GM21786 (cell line): Measurements from ENCODE around the gene SSBP3.
"Not testable (repeated sequence)": the region's sequence is repeated elsewhere in the genome, so short reads cannot be mapped to it uniquely, and the experiment has no call there.

Experiments
- ATAC-seq: cut with Tn5 transposase; IDR thresholded peaks from one replicate; pipeline ENCODE4 v1.9.1; 2021; ENCODE audit not compliant: unreplicated experiment

The SSBP3 gene

DNA sequence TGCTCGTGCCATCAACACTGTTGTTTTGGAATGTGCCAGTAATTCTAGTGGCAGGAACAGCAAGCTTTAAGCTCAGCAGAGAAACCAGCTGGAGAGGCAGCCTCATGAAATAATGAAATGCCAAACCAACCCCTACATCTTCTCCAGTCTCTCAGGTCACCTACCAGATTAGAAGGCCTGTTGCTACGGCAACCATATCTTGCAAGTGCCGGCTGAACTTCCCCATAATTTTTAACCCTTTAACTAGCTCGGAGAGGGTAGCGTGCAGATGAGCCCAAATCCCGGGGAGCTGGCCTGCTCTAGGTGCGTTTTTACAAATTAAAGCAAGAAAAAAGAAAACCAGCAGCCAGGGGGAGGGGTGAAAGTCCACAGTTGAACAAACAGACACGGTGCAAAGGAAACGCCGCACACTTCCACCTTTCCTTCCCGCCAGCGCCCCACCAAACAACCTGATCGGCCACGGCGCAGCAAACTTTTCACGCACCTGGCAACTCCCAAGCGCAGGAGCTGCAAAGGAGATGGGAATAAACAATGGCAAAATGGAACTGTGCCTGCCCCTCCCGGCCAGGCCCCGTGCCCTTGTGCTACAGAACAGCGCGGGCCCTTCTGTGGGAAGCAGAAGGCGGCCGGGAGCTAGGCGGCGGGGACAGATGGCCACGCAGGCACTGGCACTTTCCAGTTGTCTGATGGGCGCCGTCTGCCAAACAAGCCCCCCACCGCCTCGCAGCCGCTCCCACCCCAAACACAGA is 50.1 kb downstream of the SSBP3 start:
- no peak for ATAC-seq

DNA sequence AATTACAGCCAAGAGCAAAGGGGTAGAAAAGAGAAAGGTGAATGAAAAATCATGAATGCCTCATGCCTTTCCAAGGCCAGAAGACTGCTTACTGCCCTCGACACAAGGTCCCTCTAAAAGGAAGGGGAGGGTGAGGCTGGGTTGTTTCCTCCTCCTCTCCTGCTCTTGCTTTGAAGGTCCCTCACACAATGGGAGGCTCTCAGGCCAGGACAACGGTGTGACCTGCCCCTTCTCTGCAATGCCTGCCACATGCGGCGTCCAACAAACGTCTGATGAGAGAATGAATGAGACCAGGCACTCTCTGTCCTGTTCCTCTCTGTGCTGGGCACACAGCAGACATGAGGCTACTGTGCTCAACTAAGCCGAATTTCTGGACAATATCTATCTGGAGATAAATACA is 51.3 kb downstream of the SSBP3 start:
- no peak for ATAC-seq

DNA sequence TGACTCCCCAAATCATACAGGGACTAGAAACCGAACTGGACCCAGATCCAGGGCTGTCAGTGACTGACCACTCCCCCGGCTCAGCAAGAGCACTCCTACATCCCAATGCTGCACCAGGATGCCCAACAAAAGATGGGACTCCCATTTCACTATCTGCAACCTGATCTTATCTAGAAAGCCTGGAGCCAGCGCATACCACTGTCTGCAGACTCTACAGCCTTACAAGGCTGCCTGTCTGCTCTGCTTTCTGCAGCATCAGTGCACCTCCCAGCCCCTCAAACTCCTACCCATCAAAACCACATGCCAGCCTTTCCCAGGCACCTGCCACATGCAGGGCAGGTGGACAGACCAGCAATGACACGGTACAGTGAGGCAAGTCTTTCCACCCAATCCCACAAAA is 52.2 kb downstream of the SSBP3 start:
- no peak for ATAC-seq

DNA sequence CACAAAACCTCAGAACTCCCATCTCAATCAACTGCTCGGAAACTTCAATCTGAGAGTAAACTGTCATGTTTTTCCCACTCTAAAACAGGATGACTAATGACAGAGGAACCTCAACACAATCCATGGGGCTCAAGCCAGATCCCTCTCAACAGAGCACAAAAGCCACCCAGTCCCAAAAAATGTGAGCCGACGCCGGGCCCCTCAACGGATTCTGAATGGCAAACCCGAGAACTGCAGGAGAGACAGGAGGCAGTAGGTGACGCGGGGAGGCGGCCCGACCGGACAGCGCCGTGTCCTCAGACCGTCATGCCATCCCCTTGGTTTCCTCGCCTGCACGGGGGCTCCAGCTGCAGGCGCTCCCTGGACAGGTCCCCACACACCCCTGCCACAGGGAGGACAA is 53.4 kb downstream of the SSBP3 start:
- ATAC-seq, result no peak

DNA sequence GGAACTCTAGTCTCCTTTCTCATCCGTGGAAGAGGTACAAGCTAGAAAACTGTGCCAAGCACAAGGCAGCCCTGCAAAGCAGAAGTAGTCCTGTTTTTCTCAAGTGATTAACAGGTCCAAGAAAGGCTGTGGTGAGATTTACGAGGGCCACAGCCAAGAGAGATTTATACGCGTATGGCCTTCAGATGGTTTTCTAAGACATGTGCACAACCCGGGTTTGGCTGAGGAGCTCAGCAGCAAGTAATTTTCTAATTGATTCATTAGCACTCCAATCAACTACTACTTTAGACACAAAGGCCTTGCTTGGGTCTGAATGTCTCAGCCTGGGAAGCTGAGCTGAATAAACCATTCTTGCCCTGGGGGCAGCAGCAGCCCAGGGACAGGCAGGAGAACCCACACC is 55.8 kb downstream of the SSBP3 start:
- ATAC-seq, result no peak

DNA sequence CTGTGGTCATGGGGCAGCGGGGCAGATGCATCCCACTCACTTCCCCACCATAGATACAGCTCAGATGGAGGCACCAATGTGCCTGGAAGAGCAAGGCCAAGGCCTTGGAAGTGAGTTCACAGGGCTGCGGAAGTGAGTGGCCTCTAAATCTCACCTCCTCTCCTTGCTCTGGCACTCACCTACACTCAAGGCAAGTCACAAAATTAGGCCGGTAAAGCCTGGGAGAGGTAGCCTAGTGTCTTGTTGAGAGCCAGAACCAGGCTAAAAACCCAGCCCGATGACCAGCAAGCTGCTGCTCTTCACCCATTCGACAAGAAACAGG is 57.5 kb downstream of the SSBP3 start:
- no peak for ATAC-seq

DNA sequence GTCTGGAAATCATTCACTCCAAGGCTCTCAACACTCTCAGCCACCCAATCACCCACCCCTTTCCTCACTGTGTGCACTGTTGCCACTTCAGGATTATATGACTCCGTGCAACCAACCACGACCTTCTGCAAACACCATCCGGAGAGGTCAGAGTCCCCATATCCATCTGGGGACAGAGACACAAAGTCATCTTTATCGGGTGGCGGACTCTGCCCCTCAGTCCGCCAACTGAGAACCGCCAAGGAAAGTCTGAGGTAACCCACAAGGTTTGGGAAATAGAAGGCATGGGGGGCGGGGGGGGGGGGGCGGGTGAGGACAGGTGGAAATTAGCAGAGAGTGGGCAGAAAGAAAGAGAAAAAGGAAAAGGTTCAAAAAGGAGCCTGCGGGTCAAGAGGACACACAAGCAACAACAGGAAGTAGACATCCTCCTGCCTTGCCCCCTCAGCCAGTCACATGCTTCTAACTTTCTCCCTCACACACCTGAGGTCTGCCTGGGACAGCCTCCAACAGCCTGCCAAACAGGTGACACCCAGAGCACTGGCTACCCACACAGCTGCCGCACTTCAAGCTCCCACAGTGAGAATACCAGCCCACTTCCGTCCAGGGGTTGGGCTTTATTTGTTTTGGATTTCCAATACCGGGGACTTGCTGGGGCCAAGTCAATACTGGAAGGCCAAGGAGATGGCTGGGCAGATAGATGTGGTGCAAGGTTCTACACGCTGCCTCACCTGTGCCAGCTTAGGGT is 58.1 kb downstream of the SSBP3 start:
- ATAC-seq, result no peak

DNA sequence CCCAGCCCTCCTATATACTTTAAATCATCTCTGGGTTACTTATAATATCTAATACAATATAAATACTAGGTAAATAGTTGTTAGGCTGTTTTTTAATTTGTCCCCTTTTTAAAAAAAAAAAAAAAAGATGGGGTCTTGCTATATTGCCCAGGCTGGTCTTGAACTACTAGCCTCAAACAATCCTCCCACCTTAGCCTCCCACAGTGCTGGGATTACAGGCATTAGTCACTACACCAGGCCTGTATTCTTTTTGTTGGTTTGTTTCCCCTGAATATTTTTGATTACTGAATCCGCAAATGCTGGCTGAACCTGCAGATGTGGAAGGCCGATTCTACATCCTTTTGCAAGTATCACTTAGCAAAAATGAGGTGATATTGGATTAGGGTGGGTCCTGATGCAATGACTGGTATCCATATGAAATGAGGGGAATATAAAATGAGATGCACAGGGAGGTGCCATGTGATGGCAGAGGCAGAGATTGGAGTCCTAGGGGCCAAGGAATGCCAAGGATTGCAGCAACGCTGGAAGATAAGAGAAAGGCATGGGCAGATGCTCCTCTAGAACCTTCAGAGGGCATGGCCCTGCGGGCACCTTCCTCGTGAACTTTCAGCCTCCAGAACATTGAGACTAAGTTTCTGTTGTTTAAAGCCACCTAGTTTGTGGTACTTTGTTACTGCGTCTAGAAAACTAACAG is 58.8 kb downstream of the SSBP3 start:
- no peak for ATAC-seq

DNA sequence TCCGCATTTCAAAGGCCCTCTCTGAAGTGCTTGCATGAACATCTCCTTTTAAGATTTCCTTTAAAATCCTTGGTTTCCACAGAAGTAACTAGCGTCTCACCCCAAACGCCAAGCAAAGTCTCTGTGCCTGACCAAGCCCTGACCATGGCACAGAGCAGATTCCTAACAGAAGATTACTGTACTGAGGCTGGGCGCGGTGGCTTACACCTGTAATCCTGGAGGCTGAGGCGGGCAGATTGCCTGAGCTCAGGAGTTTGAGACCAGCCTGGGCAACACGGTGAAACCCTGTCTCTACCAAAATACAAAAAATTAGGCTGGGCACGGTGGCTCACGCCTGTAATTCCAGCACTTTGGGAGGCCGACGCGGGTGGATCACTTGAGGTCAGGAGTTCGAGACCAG is 60.6 kb downstream of the SSBP3 start:
- ATAC-seq, result not testable (repeated sequence)

DNA sequence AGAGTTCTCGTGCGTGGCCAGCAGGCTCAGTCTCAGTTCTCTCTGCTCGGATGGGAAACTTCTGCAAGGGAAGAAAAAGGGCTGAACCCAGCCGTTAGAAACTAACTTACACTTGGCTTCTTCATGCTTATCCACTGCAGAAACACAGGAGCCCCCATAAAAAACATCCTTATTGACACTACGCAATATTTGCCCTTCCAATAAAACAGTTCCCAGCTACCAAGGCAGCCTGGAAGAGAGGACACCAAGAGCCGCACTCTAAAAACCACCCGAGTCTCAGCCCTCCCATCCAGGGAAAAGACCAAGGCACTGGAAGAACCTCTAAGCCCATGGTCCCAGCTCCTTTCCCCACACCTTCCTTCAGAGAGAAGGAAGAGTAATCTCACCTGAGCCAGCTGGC is 61.1 kb downstream of the SSBP3 start:
- ATAC-seq, result no peak

DNA sequence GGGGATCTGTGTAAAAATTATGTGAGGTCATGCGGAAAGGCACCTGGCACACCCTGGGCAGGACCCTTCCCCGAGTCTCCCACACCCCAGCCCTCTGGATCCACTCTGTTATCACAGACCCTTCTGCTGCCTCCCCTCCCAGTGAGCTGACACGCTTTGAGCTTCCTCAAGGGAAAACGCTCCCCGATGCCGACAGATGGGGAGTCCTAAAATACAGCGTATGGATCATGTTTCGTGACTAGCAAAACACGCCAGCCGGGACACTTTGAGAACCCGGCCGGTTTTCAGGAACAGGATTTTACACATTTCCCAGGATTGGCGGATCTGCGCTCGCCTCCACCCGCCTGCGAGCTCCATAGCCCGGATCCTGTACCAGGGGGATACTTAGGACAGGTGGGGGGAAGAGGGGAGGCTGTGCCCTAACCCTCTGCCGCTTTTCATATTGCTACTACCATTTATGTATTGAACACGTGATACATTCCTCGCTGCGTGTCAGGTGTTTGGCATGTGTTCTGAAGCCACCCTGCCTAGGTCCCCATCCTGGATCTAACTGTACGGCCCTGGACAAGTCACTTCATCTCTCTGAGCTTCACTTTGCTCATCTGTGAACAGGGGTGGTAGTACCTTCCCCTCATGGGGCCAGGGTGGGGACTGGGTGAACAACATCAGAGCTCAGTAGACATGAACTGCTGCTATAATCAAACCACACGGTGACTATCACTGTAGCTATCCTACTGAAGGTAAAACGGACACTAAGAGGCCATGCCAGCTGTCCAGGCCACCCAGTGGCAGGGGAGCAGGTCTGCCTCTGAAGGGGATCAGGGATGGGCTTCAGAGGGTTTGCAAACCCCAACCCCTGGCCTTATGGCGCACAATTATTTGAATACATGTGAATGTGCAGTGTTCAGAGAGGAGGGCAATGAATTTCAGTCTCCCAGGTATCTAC is 63.2 kb downstream of the SSBP3 start:
- no peak for ATAC-seq

DNA sequence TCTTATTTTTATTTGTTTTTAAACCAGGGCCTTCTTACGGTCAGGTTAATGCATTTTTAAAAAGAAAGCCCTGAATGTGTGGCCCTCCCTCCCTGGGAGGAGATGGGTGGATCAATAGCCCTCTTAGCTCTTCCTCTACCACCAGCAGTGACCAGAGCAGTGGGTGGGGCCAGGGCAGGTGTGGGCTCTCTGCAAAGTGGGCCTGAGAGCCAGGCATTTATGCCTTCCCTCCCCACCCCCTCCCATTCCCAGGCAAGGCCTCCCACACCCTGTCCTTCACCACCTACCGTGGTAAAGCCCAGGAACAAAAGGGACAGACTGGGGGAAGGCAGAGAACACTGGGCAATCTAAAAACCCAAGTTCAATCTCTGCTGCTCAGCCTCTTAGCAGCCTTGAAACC is 63.9 kb downstream of the SSBP3 start:
- no peak for ATAC-seq

DNA sequence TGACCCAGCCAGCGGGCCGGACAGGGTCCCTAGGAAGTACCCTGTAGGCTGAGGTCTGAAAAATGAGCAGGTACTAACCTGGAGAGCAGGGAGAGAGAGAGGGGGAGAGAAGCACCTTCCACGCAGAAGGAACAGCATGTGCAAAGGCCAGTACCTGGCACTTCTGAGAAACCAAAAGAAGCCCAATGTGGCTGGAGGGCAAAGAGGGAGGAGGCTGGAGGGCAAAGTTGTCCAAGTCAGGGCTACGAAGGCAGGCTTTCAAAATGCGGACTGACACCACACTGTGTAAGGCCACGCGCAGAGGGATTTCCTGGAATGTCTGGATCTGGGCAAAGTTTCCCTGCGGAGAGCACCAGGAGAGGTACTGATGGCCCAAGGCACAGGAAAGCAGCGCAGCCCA is 64.4 kb downstream of the SSBP3 start:
- no peak for ATAC-seq

DNA sequence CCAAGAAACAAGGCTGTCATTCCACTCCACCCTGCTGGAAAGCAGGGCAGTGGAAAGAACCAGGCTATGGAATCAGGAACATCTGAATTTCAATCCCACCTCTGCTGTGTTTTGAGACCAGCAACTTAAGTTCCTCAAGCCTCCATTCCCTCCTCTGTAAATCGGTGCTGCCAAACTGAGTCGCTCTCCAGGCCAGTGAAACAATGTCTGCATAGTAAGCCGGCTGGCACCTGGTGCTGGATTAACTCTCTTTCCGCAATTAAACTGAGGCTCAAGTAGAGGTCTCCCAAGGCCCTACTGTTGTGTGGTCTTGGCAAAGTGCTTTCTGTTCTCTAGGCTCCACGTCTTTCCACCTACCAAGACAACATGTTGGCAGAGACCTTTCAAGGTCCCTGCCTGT is 65.3 kb downstream of the SSBP3 start:
- ATAC-seq, result no peak

DNA sequence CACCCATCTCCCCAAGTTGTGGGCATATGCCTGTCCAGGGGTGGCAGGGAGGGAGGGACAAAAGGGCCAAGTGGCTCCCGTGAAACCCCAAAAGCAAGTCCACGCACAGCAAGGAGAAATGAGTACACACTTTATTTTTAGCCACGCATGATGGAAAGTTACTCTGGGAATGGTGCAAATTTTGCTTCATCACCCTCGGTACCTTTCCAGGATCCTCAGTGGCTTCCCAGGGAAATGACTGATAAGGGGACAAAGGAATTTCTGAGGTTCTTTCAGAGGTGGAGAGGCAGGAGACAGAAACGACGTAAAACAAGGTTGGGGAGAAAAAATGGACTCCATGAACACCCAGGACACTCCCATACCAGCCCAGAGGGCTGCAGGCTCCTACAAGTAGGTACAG is 65.8 kb downstream of the SSBP3 start:
- no peak for ATAC-seq

DNA sequence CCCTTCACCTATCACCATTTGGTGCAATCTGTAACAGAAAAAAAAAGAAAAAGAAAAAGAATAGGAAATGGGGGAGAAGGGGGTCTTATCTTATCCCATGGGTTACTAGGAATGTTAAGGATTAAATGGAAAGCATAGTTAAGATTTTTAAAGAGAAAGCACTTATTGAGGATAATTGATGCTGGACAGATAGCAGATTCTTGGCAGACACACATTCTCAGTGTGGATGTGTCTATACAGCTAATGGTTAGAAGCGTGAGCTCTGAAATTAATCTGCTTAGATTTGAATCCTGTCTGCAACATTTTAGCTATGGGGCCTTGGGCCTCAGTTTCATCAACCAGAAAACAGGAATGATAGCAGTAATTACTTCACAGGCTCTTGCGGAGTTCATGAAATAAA is 67.1 kb downstream of the SSBP3 start:
- ATAC-seq, result no peak

DNA sequence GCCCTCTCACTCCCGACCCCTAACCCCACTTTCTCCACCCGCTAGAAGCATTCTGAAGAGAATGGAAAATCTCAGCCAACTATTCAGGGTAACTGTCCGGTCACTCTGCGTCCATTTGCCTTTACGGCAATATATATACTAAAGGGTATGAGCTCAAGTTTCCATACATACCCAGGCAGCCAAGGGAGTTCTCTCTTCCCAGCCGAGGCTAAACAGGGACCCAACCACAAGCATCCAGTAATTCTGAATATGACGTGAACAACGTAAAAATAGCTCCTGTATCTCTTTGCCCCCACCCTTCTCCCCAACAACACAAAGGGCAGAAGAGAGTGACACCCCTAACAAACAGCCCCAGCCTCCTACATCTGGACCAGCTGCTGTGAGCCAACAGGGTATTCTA is 67.7 kb downstream of the SSBP3 start:
- ATAC-seq, result no peak

DNA sequence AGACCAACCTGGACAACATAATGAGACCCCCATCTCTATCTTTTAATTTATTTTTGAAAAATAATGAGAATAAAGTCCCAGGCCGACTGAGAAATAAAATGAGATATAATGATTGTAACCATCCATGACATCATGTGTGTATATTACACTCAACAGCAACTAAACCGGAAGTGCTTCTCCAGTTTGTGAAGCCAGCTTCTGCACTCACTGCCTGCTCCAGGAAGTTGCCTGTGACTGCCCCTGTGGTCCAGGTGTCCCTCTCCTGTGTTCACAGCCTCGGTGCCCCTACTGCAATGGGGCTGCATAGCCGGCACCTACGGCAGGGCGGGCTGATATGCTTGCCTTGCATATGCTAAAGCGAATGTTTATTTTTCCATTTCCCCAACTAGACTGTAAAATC is 68.3 kb downstream of the SSBP3 start:
- ATAC-seq, result no peak

DNA sequence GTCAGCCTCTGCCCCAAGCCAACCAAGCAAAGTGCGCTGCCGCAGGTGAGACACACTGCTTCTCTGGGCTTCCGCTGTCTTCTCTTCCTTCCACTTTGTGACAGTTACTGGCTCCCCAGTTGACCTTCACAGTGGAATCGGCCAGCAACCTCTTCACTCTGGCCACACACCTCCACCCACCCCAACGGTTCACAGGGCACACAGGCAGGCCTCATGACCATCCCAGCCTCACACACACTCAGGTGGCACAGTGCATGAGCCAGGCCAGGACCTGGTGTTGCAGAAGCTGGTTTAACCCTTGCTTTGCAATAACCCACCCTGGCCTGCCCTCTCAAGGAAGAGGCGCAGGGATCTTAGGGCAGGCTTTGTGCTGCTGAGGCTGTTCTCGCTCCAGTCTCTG is 69.2 kb downstream of the SSBP3 start:
- no peak for ATAC-seq

DNA sequence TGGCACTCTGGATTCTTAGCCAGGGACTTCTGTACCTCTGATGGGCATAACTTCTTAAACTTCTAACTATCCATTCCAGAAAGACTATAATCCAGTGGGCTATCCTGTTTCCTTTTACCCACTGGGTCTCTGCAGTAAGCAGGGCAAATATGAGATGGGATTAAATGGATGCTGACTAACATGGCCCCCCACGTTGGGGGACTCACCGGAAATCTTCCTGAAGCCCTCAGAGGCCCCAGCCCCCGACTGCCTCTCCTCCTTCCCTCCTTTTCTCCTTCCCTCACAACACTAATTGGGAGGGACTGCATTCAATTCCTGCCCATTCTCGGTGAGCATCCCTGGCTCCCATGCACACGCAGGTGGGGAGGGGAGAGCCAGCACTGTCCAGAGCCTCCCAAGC is 70.1 kb downstream of the SSBP3 start:
- no peak for ATAC-seq

DNA sequence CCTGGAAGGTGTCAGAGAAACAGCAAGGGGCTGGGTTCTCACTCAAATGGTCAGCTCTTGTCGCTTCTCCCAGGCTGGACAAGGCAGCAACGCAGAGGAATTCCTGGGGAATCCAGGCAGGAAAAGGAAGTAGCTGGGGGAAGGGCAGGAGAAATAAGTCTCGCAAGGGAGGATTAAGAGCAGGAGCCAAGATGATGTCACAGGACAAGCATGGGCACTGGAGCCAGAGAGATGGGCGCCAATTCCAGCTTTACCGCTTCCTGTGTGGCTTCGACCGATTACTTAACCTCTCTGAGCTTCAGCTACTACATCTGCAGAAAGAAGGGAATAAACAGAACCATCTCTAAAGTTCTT is 70.5 kb downstream of the SSBP3 start:
- ATAC-seq, result no peak
